GM23338 (cell line): Measurements from ENCODE around the gene PDCD11. TPM values are rescaled to one million over a fixed set of nuclear protein-coding genes. Genes with fewer than 3 reads are reported as not detected.

Experiments
- ATAC-seq: fragments of 200-7000 bp; cut with Tn5 transposase; 3 replicates; pipeline ENCODE4 v1.9.1; 2020
- DNase-seq: peaks from one replicate; pipeline ENCODE4 v3.0.0-alpha.2; 2015; ENCODE audit warnings: low spot score
- H2AFZ ChIP-seq: fragments of 200-600 bp; sonication (generic); 2 replicates; pipeline ENCODE4 v1.8.0; 2016; ENCODE audit warnings: antibody characterized with exemption, mild to moderate bottlenecking, moderate library complexity
- H3F3A ChIP-seq: fragments of 200-600 bp; sonication (generic); replicated peaks from 2 replicates; pipeline ENCODE4 v1.8.0; 2017; ENCODE audit warnings: antibody characterized with exemption, mixed run types, low read depth
- H3K27ac ChIP-seq: fragments of 200-600 bp; sonication (generic); 2 replicates; pipeline ENCODE4 v1.6.1; 2016; ENCODE audit warnings: low read depth
- H3K27me3 ChIP-seq: fragments of 200-600 bp; sonication (generic); 2 replicates; pipeline ENCODE4 v1.8.0; 2016; ENCODE audit warnings: mild to moderate bottlenecking, mixed run types, moderate library complexity; ENCODE audit not compliant: insufficient read depth
- H3K36me3 ChIP-seq: fragments of 200-600 bp; sonication (generic); 2 replicates; pipeline ENCODE4 v1.8.0; 2016; ENCODE audit warnings: mild to moderate bottlenecking; ENCODE audit not compliant: insufficient read depth
- H3K4me1 ChIP-seq: fragments of 200-600 bp; sonication (generic); 2 replicates; pipeline ENCODE4 v1.8.0; 2016; ENCODE audit warnings: mild to moderate bottlenecking, moderate library complexity; ENCODE audit not compliant: insufficient read depth
- H3K4me2 ChIP-seq: fragments of 200-600 bp; sonication (generic); 2 replicates; pipeline ENCODE4 v1.7.1; 2017; ENCODE audit warnings: mixed run types
- H3K4me3 ChIP-seq: fragments of 200-600 bp; sonication (generic); 2 replicates; pipeline ENCODE4 v1.6.1; 2016; ENCODE audit warnings: mixed run types
- H3K79me2 ChIP-seq: fragments of 200-600 bp; sonication (generic); replicated peaks from 2 replicates; pipeline ENCODE4 v1.8.0; 2017; ENCODE audit warnings: mild to moderate bottlenecking; ENCODE audit not compliant: insufficient read depth
- H3K9me2 ChIP-seq: fragments of 200-600 bp; sonication (generic); 2 replicates; pipeline ENCODE4 v1.8.0; 2017; ENCODE audit not compliant: insufficient read depth
- H4K20me1 ChIP-seq: fragments of 200-600 bp; sonication (generic); replicated peaks from 2 replicates; pipeline ENCODE4 v1.8.0; 2017; ENCODE audit warnings: mild to moderate bottlenecking; ENCODE audit not compliant: insufficient read depth
- H3K27ac Mint-ChIP-seq: 2 replicates; pipeline ENCODE4 v1.8.0; 2020; ENCODE audit warnings: inconsistent platforms, mild to moderate bottlenecking, moderate library complexity, mixed read lengths
- H3K27me3 Mint-ChIP-seq: 3 replicates; pipeline ENCODE4 v1.8.0; 2022; ENCODE audit warnings: low read depth, mild to moderate bottlenecking, moderate library complexity, mixed read lengths, inconsistent platforms; ENCODE audit not compliant: insufficient read depth, poor library complexity
- H3K36me3 Mint-ChIP-seq: 3 replicates; pipeline ENCODE4 v1.8.0; 2021; ENCODE audit warnings: low read depth, mild to moderate bottlenecking, inconsistent platforms, moderate library complexity, mixed read lengths
- H3K4me1 Mint-ChIP-seq: 3 replicates; pipeline ENCODE4 v1.8.0; 2020; ENCODE audit warnings: mild to moderate bottlenecking, inconsistent platforms, mixed read lengths
- H3K4me3 Mint-ChIP-seq: 3 replicates; pipeline ENCODE4 v1.8.0; 2021; ENCODE audit warnings: moderate library complexity, mild to moderate bottlenecking, inconsistent platforms, mixed read lengths
- H3K9me3 Mint-ChIP-seq: 3 replicates; pipeline ENCODE4 v1.8.0; 2020; ENCODE audit warnings: moderate library complexity, mild to moderate bottlenecking, inconsistent platforms, mixed read lengths
- EZH2 ChIP-seq: fragments of 200-600 bp; sonication (generic); IDR thresholded peaks from one replicate; pipeline ENCODE4 v1.8.0; 2017; ENCODE audit warnings: antibody characterized with exemption, mild to moderate bottlenecking, low read depth; ENCODE audit not compliant: unreplicated experiment
- EZH2phosphoT487 ChIP-seq: fragments of 200-600 bp; sonication (generic); IDR thresholded peaks from one replicate; pipeline ENCODE4 v1.8.1; 2018; ENCODE audit warnings: antibody characterized with exemption; ENCODE audit not compliant: unreplicated experiment
- JUNB ChIP-seq: IDR thresholded peaks from one replicate; pipeline ENCODE4 v1.6.1; 2016; ENCODE audit warnings: antibody characterized with exemption; ENCODE audit not compliant: unreplicated experiment
- NANOG ChIP-seq: IDR thresholded peaks from 2 replicates; pipeline ENCODE4 v1.6.1; 2016; ENCODE audit warnings: antibody characterized with exemption, borderline replicate concordance
- REST ChIP-seq: IDR thresholded peaks from one replicate; pipeline ENCODE4 v1.6.1; 2018; ENCODE audit warnings: antibody characterized with exemption; ENCODE audit not compliant: unreplicated experiment
- STAT1 ChIP-seq: IDR thresholded peaks from one replicate; pipeline ENCODE4 v1.6.1; 2016; ENCODE audit warnings: antibody characterized with exemption; ENCODE audit not compliant: unreplicated experiment
- ZNF114 ChIP-seq: fragments of 250-450 bp; sonication (Bioruptor Pico); IDR thresholded peaks from 2 replicates; pipeline ENCODE4 v1.5.0; 2020; ENCODE audit warnings: mild to moderate bottlenecking, moderate library complexity
- polyA plus RNA-seq: library from polyadenylated mRNA; unstranded; fragments of >200 nt; fragmentation: Nextera tagmentation; extraction: Ambion mirVana; gene quantifications from 2 replicates; pipeline ENCODE4 v1.2.1, GENCODE V29; 2016
- total RNA-seq: library from RNA; depleted of rRNA; stranded (reverse); fragments of >200 nt; shearing (Covaris generic); gene quantifications from 2 replicates; pipeline ENCODE4 v1.2.3, GENCODE V29; 2014
- TF ChIP-seq, protein P1 (sequence below), 2 experiments: fragments of 200-600 bp in 1 of 2; sonication (generic) in 1 of 2; conservative IDR thresholded peaks; 2 replicates each; pipeline versions ENCODE4 v1.5.1 to v1.6.1; 2016 to 2017; ENCODE audit warnings: antibody characterized with exemption in 2 of 2, low read depth in 2 of 2, mild to moderate bottlenecking in 2 of 2, moderate library complexity in 1 of 2
- TF ChIP-seq, protein P2 (sequence below): IDR thresholded peaks from 2 replicates; pipeline ENCODE4 v1.6.1; 2016; ENCODE audit warnings: antibody characterized with exemption

The PDCD11 gene
- total and polyA plus RNA-seq, 2 experiments from 2014 or later, result 82.1 to 87.8 TPM

DNA sequence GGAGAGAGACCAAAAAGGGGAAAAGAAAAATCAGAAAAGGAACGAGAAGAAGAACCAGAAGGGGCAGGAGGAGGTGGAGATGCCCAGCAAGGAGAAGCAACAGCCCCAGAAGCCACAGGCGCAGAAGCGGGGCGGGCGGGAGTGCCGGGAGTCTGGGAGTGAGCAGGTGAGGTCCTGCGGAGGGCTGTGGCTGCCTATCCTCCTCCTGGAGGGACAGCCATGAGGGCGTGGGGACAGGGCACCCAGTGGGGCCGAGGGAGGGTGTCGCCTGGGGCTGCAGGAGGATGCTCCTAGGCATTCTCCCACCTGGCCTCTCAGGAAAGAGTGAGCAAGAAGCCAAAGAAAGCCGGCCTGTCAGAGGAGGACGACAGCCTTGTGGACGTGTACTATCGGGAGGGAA lies 44.0 kb downstream of the PDCD11 start:
- Histone ChIP-seq H3K27me3 (no peaks in the 10 kb centered on the region), H3K9me2 (no peaks in the 10 kb centered on the region), H3K79me2 (no peaks in the 10 kb centered on the region), H2AFZ (no peak overlapping the region), H3F3A (no peaks in the 10 kb centered on the region), H3K27ac (no peak overlapping the region), H3K4me2 (no peak overlapping the region), H3K4me1 (no peaks in the 10 kb centered on the region), H4K20me1 (peaks cover 9% of the 10 kb centered on the region; the same call in 1 of the 2 replicates), H3K36me3 (peaks cover 74% of the 10 kb centered on the region), H3K4me3 (no peak overlapping the region)
- no peak for DNase-seq
- H3K36me3 Mint-ChIP-seq, result peaks cover 92% of the 10 kb centered on the region
- no peak overlapping the region for H3K4me3 Mint-ChIP-seq
- TF ChIP-seq ZNF114 (no peak), NANOG (no peak), STAT1 (no peak), JUNB (no peak), EZH2phosphoT487 (no peak), REST (no peak), EZH2 (no peak)
- TF ChIP-seq, protein P1, sequence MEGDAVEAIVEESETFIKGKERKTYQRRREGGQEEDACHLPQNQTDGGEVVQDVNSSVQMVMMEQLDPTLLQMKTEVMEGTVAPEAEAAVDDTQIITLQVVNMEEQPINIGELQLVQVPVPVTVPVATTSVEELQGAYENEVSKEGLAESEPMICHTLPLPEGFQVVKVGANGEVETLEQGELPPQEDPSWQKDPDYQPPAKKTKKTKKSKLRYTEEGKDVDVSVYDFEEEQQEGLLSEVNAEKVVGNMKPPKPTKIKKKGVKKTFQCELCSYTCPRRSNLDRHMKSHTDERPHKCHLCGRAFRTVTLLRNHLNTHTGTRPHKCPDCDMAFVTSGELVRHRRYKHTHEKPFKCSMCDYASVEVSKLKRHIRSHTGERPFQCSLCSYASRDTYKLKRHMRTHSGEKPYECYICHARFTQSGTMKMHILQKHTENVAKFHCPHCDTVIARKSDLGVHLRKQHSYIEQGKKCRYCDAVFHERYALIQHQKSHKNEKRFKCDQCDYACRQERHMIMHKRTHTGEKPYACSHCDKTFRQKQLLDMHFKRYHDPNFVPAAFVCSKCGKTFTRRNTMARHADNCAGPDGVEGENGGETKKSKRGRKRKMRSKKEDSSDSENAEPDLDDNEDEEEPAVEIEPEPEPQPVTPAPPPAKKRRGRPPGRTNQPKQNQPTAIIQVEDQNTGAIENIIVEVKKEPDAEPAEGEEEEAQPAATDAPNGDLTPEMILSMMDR (conservative IDR thresholded peaks at IDR 0.05; ENCODE audit: low read depth in 2 of 2), result no peak
- TF ChIP-seq, protein P2, sequence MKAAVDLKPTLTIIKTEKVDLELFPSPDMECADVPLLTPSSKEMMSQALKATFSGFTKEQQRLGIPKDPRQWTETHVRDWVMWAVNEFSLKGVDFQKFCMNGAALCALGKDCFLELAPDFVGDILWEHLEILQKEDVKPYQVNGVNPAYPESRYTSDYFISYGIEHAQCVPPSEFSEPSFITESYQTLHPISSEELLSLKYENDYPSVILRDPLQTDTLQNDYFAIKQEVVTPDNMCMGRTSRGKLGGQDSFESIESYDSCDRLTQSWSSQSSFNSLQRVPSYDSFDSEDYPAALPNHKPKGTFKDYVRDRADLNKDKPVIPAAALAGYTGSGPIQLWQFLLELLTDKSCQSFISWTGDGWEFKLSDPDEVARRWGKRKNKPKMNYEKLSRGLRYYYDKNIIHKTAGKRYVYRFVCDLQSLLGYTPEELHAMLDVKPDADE, result no peak
- H3K27ac Mint-ChIP-seq, result no peak overlapping the region
- no peaks in the 10 kb centered on the region for H3K4me1 Mint-ChIP-seq
- H3K9me3 Mint-ChIP-seq, result no peaks in the 10 kb centered on the region; the same call in 2 of the 3 replicates
- H3K27me3 Mint-ChIP-seq, result peaks cover 12% of the 10 kb centered on the region
- ATAC-seq, result no peak

DNA sequence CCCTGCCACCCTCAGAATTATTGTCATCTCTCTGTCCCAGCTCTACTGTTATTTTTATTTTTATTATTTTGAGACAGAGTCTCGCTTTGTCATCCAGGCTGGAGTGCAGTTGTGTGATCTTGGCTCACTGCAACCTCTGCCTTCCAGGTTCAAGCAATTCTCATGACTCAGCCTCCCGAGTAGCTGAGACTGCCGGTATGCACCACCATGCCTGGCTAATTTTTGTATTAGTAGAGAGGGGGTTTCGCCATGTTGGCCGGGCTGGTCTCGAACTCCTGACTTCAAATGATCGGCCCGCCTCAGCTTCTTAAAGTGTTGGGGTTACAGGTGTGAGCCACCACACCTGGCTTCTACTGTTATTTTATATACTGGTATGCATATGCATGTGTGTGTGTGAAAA lies 44.8 kb downstream of the PDCD11 start:
- H3K79me2 ChIP-seq, result no peaks in the 10 kb centered on the region
- H3K36me3 Mint-ChIP-seq, result peaks cover 91% of the 10 kb centered on the region
- H3K4me2 ChIP-seq, result no peak overlapping the region
- H4K20me1 ChIP-seq, result peaks cover 9% of the 10 kb centered on the region; the same call in 1 of the 2 replicates
- DNase-seq, result no peak
- H3K36me3 ChIP-seq, result peaks cover 76% of the 10 kb centered on the region
- no peaks in the 10 kb centered on the region for H3K4me1 Mint-ChIP-seq
- no peak overlapping the region for H3K4me3 Mint-ChIP-seq
- H3K27me3 Mint-ChIP-seq, result peaks cover 11% of the 10 kb centered on the region
- H3K27ac Mint-ChIP-seq, result no peak overlapping the region
- H3K4me3 ChIP-seq, result no peak overlapping the region
- no peaks in the 10 kb centered on the region for H3K27me3 ChIP-seq
- no peaks in the 10 kb centered on the region for H3K4me1 ChIP-seq
- no peaks in the 10 kb centered on the region for H3K9me2 ChIP-seq
- no peak overlapping the region for H3K27ac ChIP-seq
- H3K9me3 Mint-ChIP-seq, result no peaks in the 10 kb centered on the region; the same call in 2 of the 3 replicates
- H2AFZ ChIP-seq, result no peak overlapping the region
- ATAC-seq, result no peak
- H3F3A ChIP-seq, result no peaks in the 10 kb centered on the region
- TF ChIP-seq, protein P1 (conservative IDR thresholded peaks at IDR 0.05; ENCODE audit: low read depth in 2 of 2), result no peak
- no peak for TF ChIP-seq EZH2phosphoT487
